HG03095 (cell line): ENCODE data around the gene MYT1.
"Not testable (repeated sequence)": the region's sequence is repeated elsewhere in the genome, so short reads cannot be mapped to it uniquely, and the experiment has no call there.

Source experiments
- ATAC-seq: cut with Tn5 transposase; IDR thresholded peaks from one replicate; pipeline ENCODE4 v1.9.1; 2021; ENCODE audit warnings: moderate library complexity; ENCODE audit not compliant: unreplicated experiment

The MYT1 gene

GRCh38 chr20:64260239-64260638 lies 96.0 kb downstream of the MYT1 start:
- ATAC-seq, result no peak

GRCh38 chr20:64261138-64261537 lies 96.9 kb downstream of the MYT1 start:
- no peak for ATAC-seq

DNA sequence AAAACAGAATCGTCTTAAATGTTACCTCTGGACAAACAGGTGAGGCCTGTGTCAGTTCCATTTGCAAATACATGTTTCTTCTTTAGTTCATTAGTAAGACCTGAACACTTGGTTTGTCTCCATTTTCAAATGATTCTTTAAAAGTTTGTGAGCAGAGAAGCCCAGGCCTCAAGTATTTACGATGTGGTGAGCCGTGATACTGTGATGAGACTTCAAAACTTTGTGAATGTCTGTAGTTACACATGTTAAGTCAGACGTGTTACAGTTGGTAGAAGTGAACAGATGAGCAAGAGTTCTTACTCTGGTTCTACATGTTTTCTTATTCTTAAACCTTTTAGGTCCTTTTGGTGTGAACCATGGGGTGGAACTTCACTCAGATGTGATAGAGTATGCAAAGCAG lies 99.8 kb downstream of the MYT1 start:
- ATAC-seq, result no peak

DNA sequence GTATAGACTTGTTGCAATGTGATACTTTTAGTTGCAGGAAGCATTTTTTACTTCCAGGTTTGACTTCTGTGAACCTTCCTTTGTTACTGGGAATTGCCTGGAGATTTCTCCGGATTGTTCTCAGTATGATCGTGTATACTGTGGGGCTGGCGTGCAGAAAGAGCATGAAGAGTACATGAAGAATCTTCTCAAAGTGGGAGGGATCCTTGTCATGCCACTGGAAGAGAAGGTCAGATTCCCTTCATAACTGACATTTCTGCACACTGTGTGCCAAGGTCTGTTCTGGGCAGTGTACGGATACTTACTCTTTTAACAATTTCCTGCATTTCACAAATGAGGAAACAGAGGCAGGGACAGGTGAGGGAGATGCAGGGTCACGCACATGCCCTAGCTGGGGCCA lies 100.9 kb downstream of the MYT1 start:
- ATAC-seq, result no peak

- no peak for ATAC-seq
Observed at GRCh38 chr20:64266988-64267387, 102.7 kb downstream of the MYT1 start.

GRCh38 chr20:64268174-64268573 lies 103.9 kb downstream of the MYT1 start:
- no peak for ATAC-seq

DNA sequence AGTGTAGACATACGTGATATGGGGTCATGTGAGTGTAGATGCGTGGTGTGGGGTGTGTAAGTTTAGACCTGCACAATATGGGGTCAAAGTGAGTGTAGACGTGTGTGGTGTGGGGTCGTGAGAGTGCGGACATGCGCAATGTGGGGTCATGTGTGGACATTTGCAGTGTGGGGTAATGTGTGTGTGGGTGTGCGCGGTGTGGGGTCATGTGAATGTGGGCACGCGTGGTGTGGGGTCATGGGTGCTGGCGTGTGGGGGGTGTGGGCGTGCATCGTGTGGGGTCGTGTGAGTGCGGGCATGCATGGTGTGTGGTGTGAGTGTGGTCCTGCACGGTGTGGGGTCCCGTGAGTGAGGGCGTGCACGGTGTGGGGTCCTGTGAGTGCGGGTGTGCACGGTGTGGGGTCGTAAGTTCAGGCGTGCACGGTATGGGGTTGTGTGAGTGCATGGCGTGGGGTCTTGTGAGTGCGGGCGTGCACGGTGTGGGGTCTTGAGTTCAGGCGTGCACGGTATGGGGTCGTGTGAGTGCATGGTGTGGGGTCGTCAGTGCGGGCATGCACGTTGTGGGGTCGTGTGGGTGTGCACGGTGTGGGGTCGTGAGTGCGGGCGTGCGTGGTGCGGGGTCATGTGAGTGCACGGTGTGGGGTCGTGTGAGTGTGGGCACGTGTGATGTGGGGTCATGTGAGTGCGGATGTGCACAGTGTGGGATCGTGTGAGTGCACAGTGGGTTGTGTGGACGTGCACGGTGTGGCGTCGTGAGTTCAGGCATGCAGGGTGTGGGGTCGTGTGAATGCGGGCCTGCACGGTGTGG lies 105.6 kb downstream of the MYT1 start:
- no peak for ATAC-seq

- no peak for ATAC-seq
Observed at GRCh38 chr20:64271636-64272035, 107.4 kb downstream of the MYT1 start.

GRCh38 chr20:64273109-64273508 lies 108.9 kb downstream of the MYT1 start:
- no peak for ATAC-seq

- no peak for ATAC-seq
Observed at GRCh38 chr20:64276817-64277216, 112.6 kb downstream of the MYT1 start.

DNA sequence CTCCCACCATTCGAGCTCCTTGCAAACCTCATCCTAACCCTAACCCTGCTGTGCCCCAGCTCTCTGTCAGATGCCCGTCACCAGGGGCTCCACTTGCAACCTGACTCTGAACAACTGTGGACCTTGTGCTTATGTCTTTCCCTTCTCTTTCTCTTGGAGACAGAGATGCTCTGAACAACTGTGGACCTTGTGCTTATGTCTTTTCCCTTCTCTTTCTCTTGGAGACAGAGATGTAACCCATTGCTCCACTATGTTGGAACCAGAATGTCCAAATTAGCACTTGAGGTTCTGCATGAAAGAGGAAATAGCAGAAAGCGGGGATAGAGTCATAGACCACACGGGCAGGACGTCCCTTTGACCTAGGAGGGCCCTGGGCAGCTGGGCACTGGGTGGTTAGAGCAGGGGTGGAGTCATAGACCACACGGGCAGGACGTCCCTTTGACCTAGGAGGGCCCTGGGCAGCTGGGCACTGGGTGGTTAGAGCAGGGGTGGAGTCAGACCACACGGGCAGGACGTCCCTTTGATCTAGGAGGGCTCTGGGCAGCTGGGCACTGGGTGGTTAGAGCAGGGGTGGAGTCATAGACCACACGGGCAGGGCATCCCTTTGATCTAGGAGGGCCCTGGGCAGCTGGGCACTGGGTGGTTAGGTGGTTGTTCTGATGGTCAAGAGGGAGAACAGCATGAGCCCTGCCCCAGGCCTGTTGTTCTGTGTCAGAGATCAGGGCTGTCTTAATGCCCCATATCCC lies 113.5 kb downstream of the MYT1 start:
- ATAC-seq, result no peak

GRCh38 chr20:64278317-64278681 lies 114.0 kb downstream of the MYT1 start:
- ATAC-seq, result no peak

DNA sequence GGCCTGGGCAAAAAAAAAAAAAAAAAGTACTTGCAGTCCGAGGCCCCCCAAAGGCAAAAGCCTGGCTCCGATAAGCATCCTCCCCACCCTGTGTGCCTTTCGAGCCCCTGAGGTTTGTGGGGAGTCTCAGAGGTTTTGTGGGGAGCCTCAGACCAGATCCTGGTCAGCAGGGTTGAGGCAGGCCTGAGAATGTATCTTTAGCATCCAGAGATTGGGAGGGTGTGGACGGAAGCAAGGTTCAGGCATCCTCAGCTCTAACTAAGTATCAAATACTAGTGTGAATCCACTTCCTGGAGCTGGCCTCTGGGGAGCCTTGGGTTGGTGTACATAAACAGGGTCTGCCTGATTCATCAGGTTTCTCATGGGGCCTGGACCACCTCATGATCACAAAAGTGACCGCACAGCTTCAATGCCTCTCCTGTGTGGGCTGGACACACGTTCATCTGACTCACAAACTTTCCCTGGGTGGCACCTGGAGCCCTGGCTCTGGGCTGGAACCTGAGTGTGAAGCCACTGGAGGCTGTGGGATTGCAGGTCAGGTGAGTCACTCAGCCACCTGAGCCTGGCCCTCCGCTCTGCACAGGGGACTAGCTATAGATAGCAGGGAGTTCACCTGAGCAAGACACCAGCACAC lies 115.7 kb downstream of the MYT1 start:
- no peak for ATAC-seq

- no peak for ATAC-seq
Observed at GRCh38 chr20:64280460-64280843, 116.2 kb downstream of the MYT1 start.

- ATAC-seq, result no peak
Observed at GRCh38 chr20:64283646-64284045, 119.4 kb downstream of the MYT1 start.

GRCh38 chr20:64285579-64286446 lies 121.6 kb downstream of the MYT1 start:
- ATAC-seq, result peak; percentile 91

DNA sequence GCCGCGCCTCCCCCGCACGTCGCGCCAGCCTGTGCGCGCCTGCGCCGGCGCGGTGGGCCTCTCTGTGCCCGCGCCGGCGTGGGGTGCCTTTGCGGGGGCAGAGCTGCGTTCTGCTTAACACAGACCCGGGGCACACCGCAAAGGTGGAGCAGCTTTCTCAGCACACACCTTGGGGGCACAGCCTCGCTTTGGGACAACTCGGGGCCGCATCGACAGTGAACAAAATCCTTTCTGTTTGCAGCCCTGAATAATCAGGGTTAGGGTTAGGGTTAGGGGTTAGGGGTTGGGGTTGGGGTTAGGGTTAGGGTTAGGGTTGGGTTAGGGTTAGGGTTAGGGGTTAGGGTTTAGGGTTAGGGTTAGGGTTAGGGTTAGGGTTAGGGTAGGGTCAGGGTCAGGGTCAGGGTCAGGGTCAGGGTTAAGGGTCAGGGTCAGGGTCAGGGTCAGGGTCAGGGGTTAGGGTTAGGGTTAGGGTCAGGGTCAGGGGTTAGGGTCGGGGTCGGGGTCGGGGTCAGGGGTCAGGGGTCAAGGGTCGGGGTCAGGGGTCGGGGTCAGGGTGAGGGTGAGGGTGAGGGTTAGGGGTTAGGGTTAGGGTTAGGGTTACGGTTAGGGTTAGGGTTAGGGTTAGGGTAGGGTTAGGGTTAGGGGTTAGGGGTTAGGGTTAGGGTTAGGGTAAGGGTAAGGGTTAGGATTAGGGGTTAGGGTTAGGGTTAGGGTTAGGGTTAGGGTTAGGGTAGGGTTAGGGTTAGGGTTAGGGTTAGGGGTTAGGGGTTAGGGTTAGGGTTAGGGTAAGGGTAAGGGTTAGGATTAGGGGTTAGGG lies 122.4 kb downstream of the MYT1 start:
- not testable (repeated sequence) for ATAC-seq

- not testable (repeated sequence) for ATAC-seq
Observed at GRCh38 chr20:64287264-64287590, 123.0 kb downstream of the MYT1 start.
